Mesenchymal stem cell (in vitro differentiated cells and primary cell): ENCODE data around the gene ACOT7.
A peak's percentile ranks its signal among the peaks of the same experiment; 100 is the strongest.

Experiments used
- DNase-seq: peaks from one replicate; pipeline ENCODE4 v3.0.0-alpha.2; 2013
- H2AFZ ChIP-seq: one replicate; pipeline ENCODE4 v1.6.1; 2013; ENCODE audit warnings: low read depth, mild to moderate bottlenecking, control low read depth, inconsistent platforms, low read length, moderate library complexity
- H2AK5ac ChIP-seq: 2 replicates; pipeline ENCODE4 v1.6.1; 2013; ENCODE audit warnings: low read length, moderate library complexity, mild to moderate bottlenecking, inconsistent platforms; ENCODE audit not compliant: severe bottlenecking
- H2BK120ac ChIP-seq: one replicate; pipeline ENCODE4 v1.6.1; 2013; ENCODE audit warnings: low read depth, mild to moderate bottlenecking, inconsistent platforms, low read length, moderate library complexity
- H2BK12ac ChIP-seq, 2 experiments: one replicate each; pipeline ENCODE4 v1.6.1; 2013; ENCODE audit warnings: inconsistent platforms in 2 of 2, low read length in 2 of 2, mild to moderate bottlenecking in 2 of 2, moderate library complexity in 2 of 2, control low read depth in 1 of 2
- H2BK15ac ChIP-seq: one replicate; pipeline ENCODE4 v1.6.1; 2013; ENCODE audit warnings: mild to moderate bottlenecking, low read depth, inconsistent platforms; ENCODE audit not compliant: poor library complexity, severe bottlenecking
- H2BK5ac ChIP-seq: 2 replicates; pipeline ENCODE4 v1.6.1; 2013; ENCODE audit warnings: low read depth, mild to moderate bottlenecking, low read length, control low read depth, inconsistent platforms; ENCODE audit not compliant: poor library complexity, severe bottlenecking
- H3K14ac ChIP-seq, 2 experiments: one replicate each; pipeline ENCODE4 v1.6.1; 2013; ENCODE audit warnings: inconsistent platforms in 2 of 2, low read length in 2 of 2, control low read depth in 1 of 2, mild to moderate bottlenecking in 1 of 2, moderate library complexity in 1 of 2
- H3K18ac ChIP-seq, 2 experiments: one replicate each; pipeline ENCODE4 v1.6.1; 2013; ENCODE audit warnings: inconsistent platforms in 2 of 2, low read length in 2 of 2, control low read depth in 1 of 2, low read depth in 1 of 2, mild to moderate bottlenecking in 1 of 2
- H3K23ac ChIP-seq, 2 experiments: one replicate each; pipeline ENCODE4 v1.6.1; 2013; ENCODE audit warnings: inconsistent platforms in 2 of 2, low read length in 2 of 2, mild to moderate bottlenecking in 2 of 2, moderate library complexity in 2 of 2, control low read depth in 1 of 2
- H3K27ac ChIP-seq: 2 replicates; pipeline ENCODE4 v1.5.1; 2013; ENCODE audit warnings: mild to moderate bottlenecking, moderate library complexity, low read length, control low read depth, inconsistent platforms; ENCODE audit not compliant: poor library complexity, severe bottlenecking
- H3K27me3 ChIP-seq, 2 experiments: 2 replicates each; pipeline versions ENCODE4 v1.6.1 to v1.7.0; 2013; ENCODE audit warnings: low read length in 2 of 2, mild to moderate bottlenecking in 2 of 2, moderate library complexity in 2 of 2, control low read depth in 1 of 2, inconsistent platforms in 1 of 2; ENCODE audit not compliant: control insufficient read depth in 1 of 2, insufficient read depth in 1 of 2
- H3K36me3 ChIP-seq, 2 experiments: 2 replicates each; pipeline versions ENCODE4 v1.6.1 to v1.7.0; 2013; ENCODE audit warnings: low read length in 2 of 2, control low read depth in 1 of 2, inconsistent platforms in 1 of 2, low read depth in 1 of 2, mild to moderate bottlenecking in 1 of 2; ENCODE audit not compliant: insufficient read depth in 2 of 2, control insufficient read depth in 1 of 2
- H3K4ac ChIP-seq, 2 experiments: one replicate each; pipeline ENCODE4 v1.6.1; 2013; ENCODE audit warnings: inconsistent platforms in 2 of 2, low read length in 2 of 2, mild to moderate bottlenecking in 2 of 2, moderate library complexity in 2 of 2, control low read depth in 1 of 2, low read depth in 1 of 2
- H3K4me1 ChIP-seq: 2 replicates; pipeline ENCODE4 v1.6.1; 2013; ENCODE audit warnings: low read depth, low read length, control low read depth; ENCODE audit not compliant: control insufficient read depth, insufficient read depth
- H3K4me2 ChIP-seq: 2 replicates; pipeline ENCODE4 v1.6.1; 2013; ENCODE audit warnings: low read length, mild to moderate bottlenecking, inconsistent platforms; ENCODE audit not compliant: poor library complexity, severe bottlenecking
- H3K4me3 ChIP-seq, 2 experiments: 2 replicates each; pipeline versions ENCODE4 v1.5.1 to v1.7.0; 2013; ENCODE audit warnings: low read length in 2 of 2, mild to moderate bottlenecking in 2 of 2, control low read depth in 1 of 2, low read depth in 1 of 2; ENCODE audit not compliant: insufficient read depth in 1 of 2
- H3K79me1 ChIP-seq: replicated peaks from 2 replicates; pipeline ENCODE4 v1.6.1; 2013; ENCODE audit warnings: mild to moderate bottlenecking, control low read depth, low read length, inconsistent platforms; ENCODE audit not compliant: poor library complexity, severe bottlenecking
- H3K9ac ChIP-seq: 2 replicates; pipeline ENCODE4 v1.7.0; 2013; ENCODE audit warnings: mild to moderate bottlenecking, low read length, moderate library complexity
- H3K9me3 ChIP-seq: 2 replicates; pipeline ENCODE4 v1.7.0; 2013; ENCODE audit warnings: mild to moderate bottlenecking, low read length; ENCODE audit not compliant: control insufficient read depth
- H4K8ac ChIP-seq: one replicate; pipeline ENCODE4 v1.6.1; 2013; ENCODE audit warnings: inconsistent platforms, mild to moderate bottlenecking, low read length, moderate library complexity
- H4K91ac ChIP-seq: one replicate; pipeline ENCODE4 v1.6.1; 2013; ENCODE audit warnings: mild to moderate bottlenecking, low read length, inconsistent platforms
- WGBS: methylation state at CpG from one replicate; pipeline ENCODE4 v1.1.7; 2013; ENCODE audit warnings: mixed read lengths; 5-methylcytosine and 5-hydroxymethylcytosine counted together

The ACOT7 gene

GRCh38 chr1:6258675-6259074 lies 134.9 kb downstream of the ACOT7 start:
- Histone ChIP-seq H3K9me3 (no peaks in the 10 kb centered on the region), H3K4me2 (no peak overlapping the region), H3K9ac (no peak overlapping the region), H2BK5ac (no peak overlapping the region), H3K4ac (no peak overlapping the region), H3K4me3 (no peak overlapping the region), H2BK15ac (no peak overlapping the region), H3K4me1 (peaks cover 30% of the 10 kb centered on the region), H3K14ac (no peak overlapping the region), H2BK120ac (no peak overlapping the region), H2AK5ac (no peak overlapping the region), H4K91ac (no peak overlapping the region), H2AFZ (no peak overlapping the region), H3K79me1 (no peaks in the 10 kb centered on the region), H3K36me3 (peaks cover 0 to 10% of the 10 kb centered on the region in 2 experiments), H4K8ac (no peak overlapping the region), H2BK12ac (no peak overlapping the region), H3K27me3 (peaks cover 5 to 9% of the 10 kb centered on the region in 2 experiments), H3K18ac (no peak overlapping the region), H3K27ac (no peak overlapping the region), H3K23ac (no peak overlapping the region)
- WGBS: 76% methylated on average over 10 of the region's 10 CpGs
- DNase-seq: no peak

- no peak overlapping the region for H3K4ac ChIP-seq
- H3K27ac ChIP-seq: no peak overlapping the region
- no peak overlapping the region for H2BK5ac ChIP-seq
- no peak overlapping the region for H3K4me2 ChIP-seq
- H3K18ac ChIP-seq: no peak overlapping the region
- no peak overlapping the region for H2AK5ac ChIP-seq
- no peak overlapping the region for H3K4me3 ChIP-seq
- H2AFZ ChIP-seq: no peak overlapping the region
- no peak overlapping the region for H3K23ac ChIP-seq
- H2BK12ac ChIP-seq: no peak overlapping the region
- WGBS: 90% methylated on average over 8 of the region's 8 CpGs
- no peak overlapping the region for H4K8ac ChIP-seq
- H3K36me3 ChIP-seq: peaks cover 0 to 12% of the 10 kb centered on the region in 2 experiments
- H2BK15ac ChIP-seq: no peak overlapping the region
- H3K79me1 ChIP-seq: no peaks in the 10 kb centered on the region
- no peak overlapping the region for H3K14ac ChIP-seq
- no peak overlapping the region for H3K9ac ChIP-seq
- peaks cover 22% of the 10 kb centered on the region for H3K4me1 ChIP-seq
- no peak overlapping the region for H4K91ac ChIP-seq
- peaks cover 7 to 9% of the 10 kb centered on the region in 2 experiments for H3K27me3 ChIP-seq
- H2BK120ac ChIP-seq: no peak overlapping the region
- DNase-seq: no peak
- H3K9me3 ChIP-seq: no peaks in the 10 kb centered on the region
Observed at GRCh38 chr1:6257541-6258069, 136.0 kb downstream of the ACOT7 start.

GRCh38 chr1:6256645-6257044 lies 136.9 kb downstream of the ACOT7 start:
- Histone ChIP-seq H2AFZ (no peak overlapping the region), H3K27ac (no peak overlapping the region), H2BK5ac (no peak overlapping the region), H3K14ac (no peak overlapping the region), H3K4me3 (no peak overlapping the region), H2AK5ac (no peak overlapping the region), H2BK12ac (no peak overlapping the region), H3K36me3 (peaks cover 0 to 12% of the 10 kb centered on the region in 2 experiments), H3K4me1 (peaks cover 18% of the 10 kb centered on the region), H3K18ac (no peak overlapping the region), H3K4ac (no peak overlapping the region), H2BK15ac (no peak overlapping the region), H3K9ac (no peak overlapping the region), H3K79me1 (no peaks in the 10 kb centered on the region), H3K23ac (no peak overlapping the region), H3K9me3 (no peaks in the 10 kb centered on the region), H3K27me3 (peaks cover 14 to 16% of the 10 kb centered on the region in 2 experiments), H2BK120ac (no peak overlapping the region), H4K8ac (no peak overlapping the region), H4K91ac (no peak overlapping the region), H3K4me2 (no peak overlapping the region)
- no peak for DNase-seq
- 91% methylated on average over 13 of the region's 13 CpGs for WGBS

- Histone ChIP-seq H2BK15ac (no peak overlapping the region), H3K4me2 (no peak overlapping the region), H3K79me1 (no peaks in the 10 kb centered on the region), H3K14ac (no peak overlapping the region), H3K23ac (no peak overlapping the region), H2BK12ac (no peak overlapping the region), H4K91ac (peak overlapping the region; percentile 29), H4K8ac (no peak overlapping the region), H2AK5ac (no peak overlapping the region), H3K9ac (no peak overlapping the region), H2AFZ (no peak overlapping the region), H3K4me3 (no peak overlapping the region), H3K4ac (no peak overlapping the region), H3K27me3 (peaks cover 29 to 34% of the 10 kb centered on the region in 2 experiments), H2BK120ac (no peak overlapping the region), H3K27ac (no peak overlapping the region), H3K9me3 (no peaks in the 10 kb centered on the region), H3K18ac (no peak overlapping the region), H3K36me3 (peaks cover 0 to 16% of the 10 kb centered on the region in 2 experiments), H2BK5ac (no peak overlapping the region), H3K4me1 (peaks cover 4% of the 10 kb centered on the region)
- WGBS: 91% methylated on average over 7 of the region's 16 CpGs
- no peak for DNase-seq
Observed at GRCh38 chr1:6254691-6255090, 138.9 kb downstream of the ACOT7 start.
